Measurements from ENCODE around the gene RYR3. TPM values are rescaled to one million over a fixed set of nuclear protein-coding genes. Genes with fewer than 3 reads are reported as not detected.

The RYR3 gene
- total and polyA plus RNA-seq, 7 donors = 2.5 to 159 (median 24.0) TPM

DNA sequence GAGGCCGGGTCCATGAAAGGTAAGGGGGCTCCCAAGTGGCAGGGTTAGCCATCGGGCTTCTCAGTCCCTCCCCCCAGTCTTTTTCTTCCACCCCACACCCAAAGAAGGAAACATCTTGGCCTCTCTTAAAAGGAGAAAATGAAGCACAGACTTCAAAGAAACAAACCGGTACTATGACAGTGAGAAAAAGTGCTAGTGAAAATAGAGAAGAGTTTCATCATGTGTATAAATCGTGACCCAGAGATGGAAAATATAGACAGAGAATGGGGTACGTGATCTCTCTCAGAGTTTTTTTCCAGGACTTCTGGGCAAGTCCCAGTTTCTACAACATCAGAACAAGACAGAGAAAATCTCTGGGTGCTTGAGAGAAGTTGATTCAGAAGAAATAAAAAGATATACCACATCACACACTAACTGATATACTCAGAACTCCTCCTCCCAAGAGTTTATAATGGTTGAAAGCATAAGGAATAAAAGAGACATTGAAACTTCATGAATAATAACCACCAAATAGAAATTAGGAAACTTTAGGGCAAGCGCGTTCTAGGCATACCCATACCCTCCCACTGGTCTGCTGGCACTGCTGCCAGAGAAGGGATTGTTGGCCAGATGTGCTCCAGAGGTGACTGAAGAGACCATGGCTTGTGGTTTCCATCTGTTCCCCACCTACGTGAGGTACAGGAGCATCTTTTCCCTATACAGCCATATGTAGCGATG, 338.6 kb downstream of the RYR3 start:
- intact Hi-C loops (cut with DNase I) = no loop called here
- H3K27ac ChIP-seq = peak overlapping the region; percentile 50
- 85 to 89% (median 86%) methylated on average over 9 of the region's 9 CpGs for WGBS, 3 donors
- no peak for ATAC-seq
- peaks cover 0 to 8% of the 10 kb centered on the region in 2 donors for H3K36me3 ChIP-seq (ENCODE audit: insufficient read depth in 1 of 2, low read depth in 1 of 2)
- H3K4me1 ChIP-seq = peaks cover 4% of the 10 kb centered on the region
- no peak for TF ChIP-seq CTCF (IDR thresholded peaks at IDR 0.05)
- DNase-seq = no peak
- no peaks in the 10 kb centered on the region for H3K9me3 ChIP-seq
- H3K4me3 ChIP-seq = no peak overlapping the region
- H3K27me3 ChIP-seq (ENCODE audit: insufficient read depth in 3 of 3, low read length in 2 of 3) = no peaks in the 10 kb centered on the region

DNA sequence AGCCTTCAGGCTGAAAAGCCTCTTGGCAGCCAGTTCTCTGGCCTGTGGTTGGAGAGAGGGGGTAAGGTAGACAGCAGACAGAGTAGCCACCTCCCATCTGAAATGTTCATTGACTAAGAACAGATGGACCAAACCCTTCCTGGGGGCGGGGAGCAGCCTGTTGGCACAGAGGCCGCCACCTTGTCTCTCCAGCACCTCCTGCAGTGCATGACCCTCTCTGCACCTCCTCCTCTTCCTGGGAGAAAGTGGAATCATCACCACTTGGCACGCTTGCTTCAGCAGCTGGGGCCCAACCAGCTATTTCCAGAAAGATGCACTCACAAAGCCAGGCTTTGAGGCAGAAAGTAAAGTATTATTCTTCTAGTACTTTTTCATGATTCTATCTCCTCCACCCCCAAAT, 344.1 kb downstream of the RYR3 start:
- WGBS, 3 donors = 49 to 64% (median 51%) methylated on average over 3 of the region's 3 CpGs
- H3K27ac ChIP-seq = peak overlapping the region; percentile 50
- no peaks in the 10 kb centered on the region for H3K9me3 ChIP-seq
- no peaks in the 10 kb centered on the region for H3K4me1 ChIP-seq
- peak in 1 of 2 donors; percentile 25 for DNase-seq
- intact Hi-C loops (cut with DNase I) = loop anchor here in 1 of 2 donors (2.0 kb wide), 1 partner anchor 20 kb away; no protein-coding TSS in a partner anchor
- TF ChIP-seq CTCF (IDR thresholded peaks at IDR 0.05) = no peak
- H3K36me3 ChIP-seq (ENCODE audit: insufficient read depth in 1 of 2, low read depth in 1 of 2) = peaks cover 0 to 8% of the 10 kb centered on the region in 2 donors
- ATAC-seq = peak; percentile 54 to 79 (median 70)
- no peaks in the 10 kb centered on the region for H3K27me3 ChIP-seq (ENCODE audit: insufficient read depth in 3 of 3, low read length in 2 of 3)
- no peak overlapping the region for H3K4me3 ChIP-seq

DNA sequence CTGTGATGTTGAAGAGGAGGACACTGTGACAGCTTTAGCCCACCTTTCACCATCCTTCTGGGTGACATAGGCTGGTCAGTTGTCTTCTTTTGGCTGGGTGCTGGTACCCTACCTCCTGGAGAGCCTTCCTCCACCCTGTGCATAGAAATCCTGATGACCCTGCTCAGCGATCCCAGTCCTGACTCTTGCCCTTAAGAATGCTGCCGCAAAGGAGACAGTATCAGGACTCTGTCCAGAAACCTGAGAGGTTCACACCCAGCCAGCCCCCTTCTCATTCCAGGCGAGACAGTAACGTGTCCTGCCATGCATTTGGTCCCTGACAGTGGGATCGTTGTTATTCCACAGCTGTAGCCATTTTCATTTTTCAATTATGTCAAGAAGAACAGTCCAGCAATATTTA, 344.7 kb downstream of the RYR3 start:
- TF ChIP-seq CTCF (IDR thresholded peaks at IDR 0.05) = no peak
- Histone ChIP-seq H3K27me3 (ENCODE audit: insufficient read depth in 3 of 3, low read length in 2 of 3) (no peaks in the 10 kb centered on the region), H3K36me3 (ENCODE audit: insufficient read depth in 1 of 2, low read depth in 1 of 2) (peaks cover 0 to 8% of the 10 kb centered on the region in 2 donors), H3K9me3 (no peaks in the 10 kb centered on the region), H3K4me1 (no peaks in the 10 kb centered on the region), H3K4me3 (no peak overlapping the region), H3K27ac (peak overlapping the region; percentile 50)
- DNase-seq (no peak), ATAC-seq (peak; percentile 41 to 65 (median 52))
- intact Hi-C loops (cut with DNase I) = loop anchor here in 1 of 2 donors (2.0 kb wide), 1 partner anchor 19 kb away; no protein-coding TSS in a partner anchor
- WGBS, 3 donors = 31 to 39% (median 38%) methylated on average over 5 of the region's 5 CpGs

- H3K27ac ChIP-seq = peak overlapping the region; percentile 50
- ATAC-seq = peak; percentile 47 to 66 (median 55)
- H3K36me3 ChIP-seq (ENCODE audit: insufficient read depth in 1 of 2, low read depth in 1 of 2) = peaks cover 0 to 8% of the 10 kb centered on the region in 2 donors
- H3K27me3 ChIP-seq (ENCODE audit: insufficient read depth in 3 of 3, low read length in 2 of 3) = no peaks in the 10 kb centered on the region
- TF ChIP-seq CTCF (IDR thresholded peaks at IDR 0.05) = no peak
- intact Hi-C loops (cut with DNase I) = no loop called here
- H3K9me3 ChIP-seq = no peaks in the 10 kb centered on the region
- no peak for DNase-seq
- no peak overlapping the region for H3K4me3 ChIP-seq
- 60 to 79% (median 60%) methylated on average over 6 of the region's 6 CpGs for WGBS, 3 donors
- H3K4me1 ChIP-seq = no peaks in the 10 kb centered on the region
Measured at GRCh38 chr15:33656168-33656567, 345.4 kb downstream of the RYR3 start.

All from psoas muscle (tissue), 8 donors.